Measurements from ENCODE around the gene NFKBIA.
"Not testable (repeated sequence)": the region's sequence is repeated elsewhere in the genome, so short reads cannot be mapped to it uniquely, and the experiment has no call there.

GRCh38 chr14:35373208-35373607 is 31.3 kb downstream of the NFKBIA start:
- not testable (repeated sequence) for TF ChIP-seq CTCF (IDR thresholded peaks at IDR 0.05; ENCODE audit: borderline replicate concordance, extremely low read depth, low read length, poor library complexity, severe bottlenecking); EZH2 (IDR thresholded peaks at IDR 0.05; ENCODE audit: borderline replicate concordance, low read depth, low read length, severe bottlenecking)

All from DND-41 (cell line).